ENCODE data around the gene CDK16. TPM values are rescaled to one million over a fixed set of nuclear protein-coding genes. Genes with fewer than 3 reads are reported as not detected.

CDK16 gene
- total and polyA plus RNA-seq, 2 of the 4 experiments (the other 2 are of a cell fraction), result 85.3 to 106 TPM

- H2BK5ac ChIP-seq (ENCODE audit: low read depth, low read length, poor library complexity, severe bottlenecking), result no peak overlapping the region
- no peak overlapping the region for H4K5ac ChIP-seq (ENCODE audit: low read depth, low read length)
- H2AK5ac ChIP-seq (ENCODE audit: low read depth, low read length), result no peak overlapping the region
- intact Hi-C loops (cut with micrococcal nuclease) (no loop called here), dilution Hi-C loops (cut with HindIII; ENCODE audit: low sequenced_read_pairs, unreplicated experiment) (no loop called here), in situ Hi-C loops (cut with MboI; ENCODE audit: low sequenced_read_pairs) (no loop called here)
- H3K27ac ChIP-seq (ENCODE audit: insufficient read depth, low read length), result no peak overlapping the region
- 0 out of 4 replicates have a peak, but pooled peaks cover 0 to 2% of the 10 kb centered on the region in 2 experiments for H3K79me1 ChIP-seq (ENCODE audit: low read depth in 1 of 2, low read length in 2 of 2)
- no peaks in the 10 kb centered on the region for H3K9me3 ChIP-seq (ENCODE audit: control insufficient read depth, insufficient read depth, low read length)
- POLR2A ChIA-PET (ENCODE audit: unreplicated experiment), result no interaction called here
- peaks cover 18% of the 10 kb centered on the region; the same call in 1 of the 2 replicates for H3K27me3 ChIP-seq (ENCODE audit: control insufficient read depth, insufficient read depth, low read length)
- H3K4ac ChIP-seq (ENCODE audit: low read depth, low read length), result no peak overlapping the region
- no TSS peak for BruUV-seq (replicated peaks)
- no peak overlapping the region for H3K4me3 ChIP-seq (ENCODE audit: insufficient read depth, low read depth, low read length)
- no peak overlapping the region for H2BK120ac ChIP-seq (ENCODE audit: low read depth, low read length)
- no peak overlapping the region for H4K8ac ChIP-seq (ENCODE audit: low read depth in 2 of 2, low read length in 2 of 2)
- no peak overlapping the region for H3K18ac ChIP-seq (ENCODE audit: low read depth, low read length)
- H3K36me3 ChIP-seq (ENCODE audit: control insufficient read depth, insufficient read depth, low read length), result peaks cover 50% of the 10 kb centered on the region
- no peak overlapping the region for H2BK15ac ChIP-seq (ENCODE audit: low read depth, low read length)
- 87% methylated on average over 9 of the region's 12 CpGs; no CpG with 5 or more reads in 1 of the 2 experiments for WGBS, 2 experiments (ENCODE audit: extremely low coverage in 2 of 2, insufficient read length in 1 of 2)
- ATAC-seq (ENCODE audit: low read depth) (no peak), DNase-seq (no peak)
- H3K56ac ChIP-seq (ENCODE audit: extremely low read depth, insufficient read depth, low read length), result no peak overlapping the region
- no peak overlapping the region for H3K14ac ChIP-seq (replicated peaks; ENCODE audit: low read depth, low read length)
- no peak overlapping the region for H3K9ac ChIP-seq (ENCODE audit: low read depth, low read length)
- H2AK9ac ChIP-seq (replicated peaks; ENCODE audit: low read depth, low read length, poor library complexity), result no peak overlapping the region
- H3K4me2 ChIP-seq (ENCODE audit: low read depth, low read length), result no peak overlapping the region
- peaks cover 6% of the 10 kb centered on the region; the same call in 1 of the 2 replicates for H4K20me1 ChIP-seq (ENCODE audit: insufficient read depth, low read length)
- no peaks in the 10 kb centered on the region for H3K4me1 ChIP-seq (ENCODE audit: control insufficient read depth, insufficient read depth, low read length)
- no peak overlapping the region for H2BK20ac ChIP-seq (ENCODE audit: low read depth, low read length)
- TF ChIP-seq MAZ (IDR thresholded peaks at IDR 0.05; ENCODE audit: borderline replicate concordance, low read depth, low read length), result no peak
- TF ChIP-seq NFE2L2 (IDR thresholded peaks at IDR 0.05; ENCODE audit: low read depth, low read length), result no peak
- no peak for TF ChIP-seq MAFK (IDR thresholded peaks at IDR 0.05; ENCODE audit: low read depth, low read length)
- no peak for TF ChIP-seq RCOR1 (IDR thresholded peaks at IDR 0.05; ENCODE audit: insufficient replicate concordance, low read length)
- no peak for TF ChIP-seq FOS (IDR thresholded peaks at IDR 0.05; ENCODE audit: low read depth, low read length)
- no peak for TF ChIP-seq CEBPB (IDR thresholded peaks at IDR 0.05; ENCODE audit: low read depth, low read length)
- TF ChIP-seq USF2 (IDR thresholded peaks at IDR 0.05; ENCODE audit: low read depth, low read length), result no peak
- TF ChIP-seq MXI1 (IDR thresholded peaks at IDR 0.05; ENCODE audit: borderline replicate concordance, low read depth, low read length), result no peak
- no peak for TF ChIP-seq RFX5 (IDR thresholded peaks at IDR 0.05; ENCODE audit: low read depth, low read length)
- no peak for TF ChIP-seq RAD21 (IDR thresholded peaks at IDR 0.05; ENCODE audit: low read length)
- TF ChIP-seq CTCF (conservative IDR thresholded peaks at IDR 0.05; ENCODE audit: low read depth, low read length), result no peak
- TF ChIP-seq BHLHE40 (IDR thresholded peaks at IDR 0.05; ENCODE audit: low read depth, low read length), result no peak
- no peak for TF ChIP-seq SMC3 (IDR thresholded peaks at IDR 0.05; ENCODE audit: low read depth, low read length)
- TF ChIP-seq ELK1 (IDR thresholded peaks at IDR 0.05; ENCODE audit: borderline replicate concordance, low read depth, low read length), result no peak
- no peak for TF ChIP-seq CHD1 (IDR thresholded peaks at IDR 0.05; ENCODE audit: low read depth, low read length)
- no peak for TF ChIP-seq POLR2A (IDR thresholded peaks at IDR 0.05; ENCODE audit: low read depth, low read length)
- 0 out of 2 replicates have a peak, but pooled peaks cover 1% of the 10 kb centered on the region for H3K9me1 ChIP-seq (ENCODE audit: insufficient read depth, low read length)
- H2AFZ ChIP-seq (replicated peaks; ENCODE audit: low read length, poor library complexity), result no peak overlapping the region
- no peak overlapping the region for H4K91ac ChIP-seq (ENCODE audit: insufficient read depth, low read depth, low read length)
- CTCF ChIA-PET, result no interaction called here
- H3K23ac ChIP-seq (ENCODE audit: low read depth, low read length), result no peak overlapping the region
Measured at GRCh38 chrX:47174376-47174775, 44.1 kb upstream of the CDK16 start.
